Hepatocyte (in vitro differentiated cells): ENCODE data around the gene SLC12A5. TPM values are rescaled to one million over a fixed set of nuclear protein-coding genes. Genes with fewer than 3 reads are reported as not detected.
A peak's percentile ranks its signal among the peaks of the same experiment; 100 is the strongest.

Experiments used
- DNase-seq: peaks from one replicate; pipeline ENCODE4 v3.0.0-alpha.2; 2016; ENCODE audit warnings: low spot score
- H2AFZ ChIP-seq: fragments of 200-600 bp; sonication (generic); 2 replicates; pipeline ENCODE4 v1.6.0; 2016; ENCODE audit warnings: antibody characterized with exemption, mild to moderate bottlenecking
- H3K27ac ChIP-seq: fragments of 200-600 bp; sonication (generic); 2 replicates; pipeline ENCODE4 v1.5.1; 2016; ENCODE audit warnings: mild to moderate bottlenecking
- H3K27me3 ChIP-seq: fragments of 200-600 bp; sonication (generic); 2 replicates; pipeline ENCODE4 v1.6.1; 2016
- H3K36me3 ChIP-seq: fragments of 200-600 bp; sonication (generic); replicated peaks from 2 replicates; pipeline ENCODE4 v1.5.1; 2016; ENCODE audit warnings: low read depth; ENCODE audit not compliant: insufficient read depth
- H3K4me1 ChIP-seq: fragments of 200-600 bp; sonication (generic); 2 replicates; pipeline ENCODE4 v1.5.1; 2016; ENCODE audit warnings: mild to moderate bottlenecking, moderate library complexity; ENCODE audit not compliant: insufficient read depth
- H3K4me2 ChIP-seq: fragments of 200-600 bp; sonication (generic); 2 replicates; pipeline ENCODE4 v1.6.0; 2016
- H3K4me3 ChIP-seq: fragments of 200-600 bp; sonication (generic); 2 replicates; pipeline ENCODE4 v1.5.1; 2016; ENCODE audit warnings: mild to moderate bottlenecking
- H3K79me2 ChIP-seq: fragments of 200-600 bp; sonication (generic); 2 replicates; pipeline ENCODE4 v1.6.0; 2017; ENCODE audit warnings: mild to moderate bottlenecking
- H3K9me2 ChIP-seq: fragments of 200-600 bp; sonication (generic); replicated peaks from 2 replicates; pipeline ENCODE4 v1.6.0; 2017; ENCODE audit warnings: mild to moderate bottlenecking; ENCODE audit not compliant: insufficient read depth
- H3K9me3 ChIP-seq: fragments of 200-600 bp; sonication (generic); 2 replicates; pipeline ENCODE4 v1.5.1; 2016; ENCODE audit warnings: low read depth, mild to moderate bottlenecking
- H4K20me1 ChIP-seq: fragments of 200-600 bp; sonication (generic); 2 replicates; pipeline ENCODE4 v1.6.0; 2016; ENCODE audit warnings: mild to moderate bottlenecking; ENCODE audit not compliant: insufficient read depth, poor library complexity, severe bottlenecking
- EZH2 ChIP-seq: fragments of 200-600 bp; sonication (generic); IDR thresholded peaks from 2 replicates; pipeline ENCODE4 v1.6.1; 2016; ENCODE audit warnings: antibody characterized with exemption, mild to moderate bottlenecking, borderline replicate concordance
- EZH2phosphoT487 ChIP-seq: fragments of 200-600 bp; sonication (generic); IDR thresholded peaks from one replicate; pipeline ENCODE4 v1.6.1; 2018; ENCODE audit warnings: antibody characterized with exemption, mild to moderate bottlenecking, low read depth, moderate library complexity; ENCODE audit not compliant: unreplicated experiment, severe bottlenecking
- WGBS: methylation state at CpG from one replicate; pipeline ENCODE4 v1.1.6; 2016; ENCODE audit warnings: low lambda C conversion rate; ENCODE audit errors: missing lambda C conversion rate; 5-methylcytosine and 5-hydroxymethylcytosine counted together
- polyA plus RNA-seq: library from polyadenylated mRNA; unstranded; fragments of >200 nt; fragmentation: Nextera tagmentation; extraction: Ambion mirVana; gene quantifications from 2 replicates; pipeline ENCODE4 v1.2.1, GENCODE V29; 2016
- total RNA-seq: library from RNA; depleted of rRNA; stranded (reverse); fragments of >200 nt; gene quantifications from 2 replicates; pipeline ENCODE4 v1.2.3, GENCODE V29; 2014
- TF ChIP-seq, protein P1 (sequence below): fragments of 200-600 bp; sonication (generic); IDR thresholded peaks from 2 replicates; pipeline ENCODE4 v1.5.1; 2016; ENCODE audit warnings: antibody characterized with exemption, mild to moderate bottlenecking; ENCODE audit not compliant: poor library complexity

SLC12A5 gene
- total and polyA plus RNA-seq, 2 experiments from 2014 or later = 0.57 to 3.1 TPM

DNA sequence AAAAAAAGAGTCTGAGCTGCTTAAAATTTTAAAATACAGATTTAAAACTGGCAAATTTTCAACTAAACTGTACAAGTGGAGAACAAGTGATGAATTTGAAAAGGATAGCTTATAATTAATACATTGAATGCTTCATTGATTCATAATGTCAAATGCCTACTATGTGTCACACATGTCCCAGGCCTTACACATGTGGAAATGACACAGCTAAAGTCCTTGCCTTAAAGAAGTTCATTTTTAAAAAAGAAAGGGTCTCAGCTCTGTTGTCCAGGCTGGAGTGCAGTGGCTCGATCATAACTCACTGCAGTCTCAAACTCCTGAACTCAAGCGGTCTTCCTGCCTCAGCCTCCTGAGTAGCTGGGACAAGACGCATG lies 55.8 kb downstream of the SLC12A5 start:
- no peak for TF ChIP-seq EZH2
- TF ChIP-seq, protein P1, sequence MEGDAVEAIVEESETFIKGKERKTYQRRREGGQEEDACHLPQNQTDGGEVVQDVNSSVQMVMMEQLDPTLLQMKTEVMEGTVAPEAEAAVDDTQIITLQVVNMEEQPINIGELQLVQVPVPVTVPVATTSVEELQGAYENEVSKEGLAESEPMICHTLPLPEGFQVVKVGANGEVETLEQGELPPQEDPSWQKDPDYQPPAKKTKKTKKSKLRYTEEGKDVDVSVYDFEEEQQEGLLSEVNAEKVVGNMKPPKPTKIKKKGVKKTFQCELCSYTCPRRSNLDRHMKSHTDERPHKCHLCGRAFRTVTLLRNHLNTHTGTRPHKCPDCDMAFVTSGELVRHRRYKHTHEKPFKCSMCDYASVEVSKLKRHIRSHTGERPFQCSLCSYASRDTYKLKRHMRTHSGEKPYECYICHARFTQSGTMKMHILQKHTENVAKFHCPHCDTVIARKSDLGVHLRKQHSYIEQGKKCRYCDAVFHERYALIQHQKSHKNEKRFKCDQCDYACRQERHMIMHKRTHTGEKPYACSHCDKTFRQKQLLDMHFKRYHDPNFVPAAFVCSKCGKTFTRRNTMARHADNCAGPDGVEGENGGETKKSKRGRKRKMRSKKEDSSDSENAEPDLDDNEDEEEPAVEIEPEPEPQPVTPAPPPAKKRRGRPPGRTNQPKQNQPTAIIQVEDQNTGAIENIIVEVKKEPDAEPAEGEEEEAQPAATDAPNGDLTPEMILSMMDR = no peak
- TF ChIP-seq EZH2phosphoT487 = no peak
- peak overlapping the region; percentile 19 for H3K27ac ChIP-seq
- H3K4me1 ChIP-seq = peaks cover 43% of the 10 kb centered on the region
- DNase-seq = no peak
- no peaks in the 10 kb centered on the region for H3K36me3 ChIP-seq
- no peaks in the 10 kb centered on the region for H3K9me2 ChIP-seq
- no peak overlapping the region for H3K4me3 ChIP-seq
- 73% methylated on average over 3 of the region's 3 CpGs for WGBS
- peaks cover 96% of the 10 kb centered on the region for H3K79me2 ChIP-seq
- no peaks in the 10 kb centered on the region for H3K9me3 ChIP-seq
- peaks cover 96% of the 10 kb centered on the region for H4K20me1 ChIP-seq
- H2AFZ ChIP-seq = no peak overlapping the region
- H3K27me3 ChIP-seq = no peaks in the 10 kb centered on the region
- H3K4me2 ChIP-seq = peak overlapping the region; percentile 48

DNA sequence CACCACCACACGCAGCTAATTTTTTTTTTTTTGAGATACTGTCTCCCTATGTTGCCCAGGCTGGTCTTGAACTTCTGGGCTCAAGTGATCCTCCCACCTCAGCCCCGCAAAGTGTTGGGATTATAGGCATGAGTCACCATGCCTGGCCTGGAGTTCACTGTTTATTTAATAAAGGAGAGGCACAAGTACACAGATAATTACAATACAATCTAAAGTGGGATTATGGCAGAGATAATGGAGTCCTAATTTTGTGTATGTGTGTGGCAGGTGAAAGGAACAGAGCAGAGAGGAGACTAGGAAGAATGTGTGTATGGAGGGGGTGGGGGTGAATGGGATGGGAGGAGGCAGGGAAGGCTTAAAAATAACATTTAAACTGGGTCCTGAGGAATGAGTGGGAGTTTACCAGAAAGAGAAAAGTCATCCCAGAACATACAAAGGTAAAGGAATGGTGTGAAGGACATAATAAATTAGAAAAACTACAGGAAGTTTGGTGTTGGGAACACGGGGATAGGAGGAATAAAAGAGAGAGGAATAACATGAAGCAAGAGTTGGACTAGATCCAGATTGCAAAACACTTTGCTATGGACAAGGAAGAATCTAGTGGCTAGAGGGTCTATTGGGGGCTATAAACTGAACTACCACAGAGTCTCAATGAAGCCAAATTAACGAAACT lies 56.3 kb downstream of the SLC12A5 start:
- Histone ChIP-seq H3K4me3 (no peak overlapping the region), H3K9me2 (no peaks in the 10 kb centered on the region), H3K4me1 (peaks cover 43% of the 10 kb centered on the region), H3K9me3 (no peaks in the 10 kb centered on the region), H2AFZ (no peak overlapping the region), H3K27ac (peak overlapping the region; percentile 19), H3K36me3 (no peaks in the 10 kb centered on the region), H3K4me2 (peak overlapping the region; percentile 48), H3K27me3 (no peaks in the 10 kb centered on the region), H3K79me2 (peaks cover 91% of the 10 kb centered on the region), H4K20me1 (peaks cover 91% of the 10 kb centered on the region)
- peak; percentile 34 for DNase-seq
- 32% methylated on average over 4 of the region's 4 CpGs for WGBS
- TF ChIP-seq EZH2 (no peak), EZH2phosphoT487 (no peak)
- TF ChIP-seq, protein P1 = no peak

DNA sequence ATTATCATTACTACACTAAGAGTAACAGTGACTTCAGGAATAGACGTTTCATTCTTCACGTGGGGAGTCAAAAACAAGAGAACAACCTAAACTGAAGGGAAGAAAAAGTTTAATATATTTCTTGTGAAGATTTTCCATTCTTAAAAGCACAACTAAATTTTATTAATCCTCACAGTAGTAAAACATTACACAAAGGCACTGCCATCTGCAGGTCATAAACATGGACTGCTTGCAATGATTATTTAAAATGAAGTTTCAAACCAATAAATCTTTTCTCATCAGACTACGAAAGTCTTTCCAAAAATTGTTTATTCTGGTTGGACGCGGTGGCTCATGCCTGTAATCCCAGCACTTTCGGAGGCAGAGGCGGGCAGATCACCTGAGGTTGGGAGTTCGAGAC lies 58.1 kb downstream of the SLC12A5 start:
- DNase-seq = no peak
- no peaks in the 10 kb centered on the region for H3K27me3 ChIP-seq
- H3K36me3 ChIP-seq = no peaks in the 10 kb centered on the region
- no peak for TF ChIP-seq EZH2
- no peak for TF ChIP-seq EZH2phosphoT487
- TF ChIP-seq, protein P1 = peak; percentile 46
- no peaks in the 10 kb centered on the region for H3K9me3 ChIP-seq
- WGBS = 61% methylated on average over 8 of the region's 8 CpGs
- H3K4me2 ChIP-seq = peak overlapping the region; percentile 95
- no peak overlapping the region for H3K27ac ChIP-seq
- H2AFZ ChIP-seq = no peak overlapping the region
- H3K4me1 ChIP-seq = peaks cover 43% of the 10 kb centered on the region
- no peak overlapping the region for H3K4me3 ChIP-seq
- H3K9me2 ChIP-seq = no peaks in the 10 kb centered on the region
- peaks cover 72% of the 10 kb centered on the region for H3K79me2 ChIP-seq
- peaks cover 72% of the 10 kb centered on the region for H4K20me1 ChIP-seq
